IMR-90 (cell line): ENCODE data around the gene ATPAF2. TPM values are rescaled to one million over a fixed set of nuclear protein-coding genes. Genes with fewer than 3 reads are reported as not detected.

Experiments used
- ATAC-seq: fragments of 200-7000 bp; cut with Tn5 transposase; 2 replicates; pipeline ENCODE4 v1.9.1; 2020; ENCODE audit warnings: low read depth, mild to moderate bottlenecking, moderate library complexity
- BruUV-seq: library from RNA; stranded (reverse); fragments of 400-500 nt; replicated peaks from 2 replicates; lab custom pipeline; 2021; lab: Mats Ljungman, UMichigan
- CTCF ChIA-PET: fragments of 300-600 bp; formaldehyde crosslinking; extraction: SDS; loops from one replicate; lab custom pipeline; 2021; ENCODE audit warnings: antibody characterized with exemption; lab: Yijun Ruan, JAX
- POLR2A ChIA-PET: fragments of 300-600 bp; sonication (Branson Sonifier 250); formaldehyde crosslinking; loops from one replicate; lab custom pipeline; 2022; ENCODE audit warnings: antibody characterized with exemption; ENCODE audit not compliant: unreplicated experiment; lab: Charles Lee
- DNase-seq: peaks from one replicate; pipeline ENCODE4 v3.0.0; 2013
- H2AFZ ChIP-seq: replicated peaks from 2 replicates; pipeline ENCODE3; 2013; ENCODE audit warnings: low read length, mild to moderate bottlenecking; ENCODE audit not compliant: poor library complexity
- H2AK5ac ChIP-seq: 2 replicates; pipeline ENCODE4 v1.6.1; 2013; ENCODE audit warnings: low read depth, low read length, inconsistent platforms
- H2AK9ac ChIP-seq: replicated peaks from 2 replicates; pipeline ENCODE3; 2013; ENCODE audit warnings: mild to moderate bottlenecking, low read depth, low read length, moderate library complexity; ENCODE audit not compliant: poor library complexity
- H2BK120ac ChIP-seq: 2 replicates; pipeline ENCODE4 v1.6.1; 2013; ENCODE audit warnings: low read depth, low read length, inconsistent platforms
- H2BK15ac ChIP-seq: 3 replicates; pipeline ENCODE4 v1.6.1; 2013; ENCODE audit warnings: low read depth, low read length, inconsistent platforms
- H2BK20ac ChIP-seq: 2 replicates; pipeline ENCODE4 v1.6.1; 2013; ENCODE audit warnings: low read depth, mild to moderate bottlenecking, inconsistent platforms, low read length, moderate library complexity
- H2BK5ac ChIP-seq: 2 replicates; pipeline ENCODE4 v1.6.1; 2013; ENCODE audit warnings: mild to moderate bottlenecking, low read depth, low read length, inconsistent platforms; ENCODE audit not compliant: poor library complexity, severe bottlenecking
- H3K14ac ChIP-seq: replicated peaks from 2 replicates; pipeline ENCODE4 v1.6.1; 2013; ENCODE audit warnings: low read depth, low read length, inconsistent platforms
- H3K18ac ChIP-seq: 2 replicates; pipeline ENCODE4 v1.6.1; 2013; ENCODE audit warnings: low read depth, low read length, control low read depth
- H3K23ac ChIP-seq: 2 replicates; pipeline ENCODE4 v1.6.1; 2013; ENCODE audit warnings: low read depth, low read length, inconsistent platforms
- H3K27ac ChIP-seq: 2 replicates; pipeline ENCODE4 v1.5.1; 2013; ENCODE audit warnings: mild to moderate bottlenecking, control low read depth, low read length; ENCODE audit not compliant: insufficient read depth
- H3K27me3 ChIP-seq: 2 replicates; pipeline ENCODE4 v1.6.1; 2013; ENCODE audit warnings: low read length; ENCODE audit not compliant: control insufficient read depth, insufficient read depth
- H3K36me3 ChIP-seq: 2 replicates; pipeline ENCODE4 v1.6.1; 2013; ENCODE audit warnings: low read length, mixed read lengths; ENCODE audit not compliant: control insufficient read depth, insufficient read depth
- H3K4ac ChIP-seq: 2 replicates; pipeline ENCODE4 v1.6.1; 2013; ENCODE audit warnings: low read depth, low read length, inconsistent platforms
- H3K4me1 ChIP-seq: 2 replicates; pipeline ENCODE4 v1.6.1; 2013; ENCODE audit warnings: low read length, mixed read lengths; ENCODE audit not compliant: control insufficient read depth, insufficient read depth
- H3K4me2 ChIP-seq: 2 replicates; pipeline ENCODE4 v1.6.1; 2013; ENCODE audit warnings: low read depth, mild to moderate bottlenecking, control low read depth, low read length, moderate library complexity
- H3K4me3 ChIP-seq: 2 replicates; pipeline ENCODE4 v1.5.1; 2013; ENCODE audit warnings: low read depth, mild to moderate bottlenecking, control low read depth, low read length, moderate library complexity; ENCODE audit not compliant: insufficient read depth
- H3K56ac ChIP-seq: 2 replicates; pipeline ENCODE4 v1.6.1; 2013; ENCODE audit warnings: low read length, inconsistent platforms; ENCODE audit not compliant: insufficient read depth; ENCODE audit errors: extremely low read depth
- H3K79me1 ChIP-seq, 2 experiments: 2 replicates each; pipeline ENCODE4 v1.6.1; 2013; ENCODE audit warnings: low read length in 2 of 2, inconsistent platforms in 1 of 2, low read depth in 1 of 2
- H3K9ac ChIP-seq: 2 replicates; pipeline ENCODE4 v1.6.1; 2013; ENCODE audit warnings: low read depth, low read length, control low read depth
- H3K9me1 ChIP-seq: 2 replicates; pipeline ENCODE4 v1.6.1; 2013; ENCODE audit warnings: low read length, inconsistent platforms; ENCODE audit not compliant: insufficient read depth
- H3K9me3 ChIP-seq: 2 replicates; pipeline ENCODE4 v1.6.1; 2013; ENCODE audit warnings: low read length; ENCODE audit not compliant: control insufficient read depth, insufficient read depth
- H4K20me1 ChIP-seq: 2 replicates; pipeline ENCODE4 v1.6.1; 2013; ENCODE audit warnings: low read length, inconsistent platforms; ENCODE audit not compliant: insufficient read depth
- H4K5ac ChIP-seq: 2 replicates; pipeline ENCODE4 v1.6.1; 2013; ENCODE audit warnings: mild to moderate bottlenecking, low read depth, low read length, control low read depth
- H4K8ac ChIP-seq, 2 experiments: 2 replicates each; pipeline ENCODE4 v1.6.1; 2013; ENCODE audit warnings: low read depth in 2 of 2, low read length in 2 of 2, control low read depth in 1 of 2, inconsistent platforms in 1 of 2
- H4K91ac ChIP-seq: 2 replicates; pipeline ENCODE4 v1.6.1; 2013; ENCODE audit warnings: low read depth, low read length, inconsistent platforms; ENCODE audit not compliant: insufficient read depth
- BHLHE40 ChIP-seq: fragments of 150-350 bp; IDR thresholded peaks from 2 replicates; pipeline ENCODE4 v1.6.1; 2016; ENCODE audit warnings: mild to moderate bottlenecking, low read depth, low read length
- CEBPB ChIP-seq: IDR thresholded peaks from 2 replicates; pipeline ENCODE4 v1.6.1; 2012; ENCODE audit warnings: low read depth, low read length, improper control_type of control experiment
- CHD1 ChIP-seq: IDR thresholded peaks from 2 replicates; pipeline ENCODE4 v1.6.1; 2012; ENCODE audit warnings: low read depth, low read length, improper control_type of control experiment
- ELK1 ChIP-seq: fragments of 150-350 bp; IDR thresholded peaks from 2 replicates; pipeline ENCODE4 v1.6.1; 2016; ENCODE audit warnings: low read depth, mild to moderate bottlenecking, low read length, moderate library complexity, borderline replicate concordance
- FOS ChIP-seq: fragments of 150-350 bp; IDR thresholded peaks from 2 replicates; pipeline ENCODE4 v1.6.1; 2016; ENCODE audit warnings: low read depth, low read length
- MAFK ChIP-seq: IDR thresholded peaks from 2 replicates; pipeline ENCODE4 v1.6.1; 2012; ENCODE audit warnings: low read depth, low read length, improper control_type of control experiment
- MAZ ChIP-seq: IDR thresholded peaks from 2 replicates; pipeline ENCODE4 v1.6.1; 2012; ENCODE audit warnings: low read depth, mild to moderate bottlenecking, low read length, improper control_type of control experiment, moderate library complexity, borderline replicate concordance
- MXI1 ChIP-seq: IDR thresholded peaks from 2 replicates; pipeline ENCODE4 v1.6.1; 2012; ENCODE audit warnings: low read depth, mild to moderate bottlenecking, low read length, moderate library complexity, borderline replicate concordance
- POLR2A ChIP-seq: IDR thresholded peaks from 2 replicates; pipeline ENCODE4 v1.6.1; 2012; ENCODE audit warnings: mild to moderate bottlenecking, low read depth, low read length
- RAD21 ChIP-seq: IDR thresholded peaks from 2 replicates; pipeline ENCODE4 v1.6.1; 2012; ENCODE audit warnings: low read length, improper control_type of control experiment
- RCOR1 ChIP-seq: IDR thresholded peaks from 2 replicates; pipeline ENCODE4 v1.6.1; 2012; ENCODE audit warnings: mild to moderate bottlenecking, low read length, improper control_type of control experiment; ENCODE audit not compliant: insufficient replicate concordance
- RFX5 ChIP-seq: IDR thresholded peaks from 2 replicates; pipeline ENCODE4 v1.8.0; 2012; ENCODE audit warnings: low read depth, mild to moderate bottlenecking, low read length, moderate library complexity
- SMC3 ChIP-seq: fragments of 150-350 bp; IDR thresholded peaks from 2 replicates; pipeline ENCODE4 v1.6.1; 2016; ENCODE audit warnings: low read depth, mild to moderate bottlenecking, antibody characterized with exemption, low read length, moderate library complexity
- USF2 ChIP-seq: fragments of 150-350 bp; IDR thresholded peaks from 2 replicates; pipeline ENCODE4 v1.6.1; 2017; ENCODE audit warnings: mild to moderate bottlenecking, antibody characterized with exemption, low read length, low read depth
- WGBS, 2 experiments: methylation state at CpG; one replicate each; pipeline versions ENCODE4 v1.1.5 to v1.1.7; 2013; ENCODE audit warnings: missing lambda C conversion rate in 2 of 2; ENCODE audit not compliant: insufficient read length in 1 of 2; ENCODE audit errors: extremely low coverage in 2 of 2; 5-methylcytosine and 5-hydroxymethylcytosine counted together
- dilution Hi-C: fragments of 300-500 bp; cut with HindIII; formaldehyde crosslinking; loops from one replicate; pipeline ENCODE4 v1.14.3; 2018; ENCODE audit warnings: low sequenced_read_pairs; ENCODE audit not compliant: unreplicated experiment
- in situ Hi-C: fragments of 300-500 bp; cut with MboI; formaldehyde crosslinking; loops from 3 replicates; pipeline ENCODE4 v1.14.3; 2019; ENCODE audit warnings: low sequenced_read_pairs, inconsistent platforms, mixed read lengths
- intact Hi-C: fragments of 100-400 bp; cut with micrococcal nuclease; formaldehyde crosslinking; loops from 2 replicates; pipeline ENCODE4 v1.10.0; 2022
- polyA plus RNA-seq, 3 experiments: library from polyadenylated mRNA; depleted of rRNA; stranded (reverse); fragments of >200 nt; gene quantifications; 2 replicates each; pipeline ENCODE4 v1.2.3, GENCODE V29; 2012; ENCODE audit warnings: low replicate concordance in 1 of 3
- total RNA-seq: library from RNA; depleted of rRNA; stranded (reverse); fragments of >200 nt; gene quantifications from 2 replicates; pipeline ENCODE4 v1.2.3, GENCODE V29; 2012

The ATPAF2 gene
- total and polyA plus RNA-seq, 2 of the 4 experiments (the other 2 are of a cell fraction) = 19.5 to 27.6 TPM

GRCh38 chr17:18014006-18014405, 25.0 kb downstream of the ATPAF2 start:
- ATAC-seq = no peak
- POLR2A ChIA-PET = no interaction called here
- no TSS peak for BruUV-seq

More at GRCh38 chr17:18014006-18014405, 25.0 kb downstream of the ATPAF2 start:
- H2BK5ac ChIP-seq = no peak overlapping the region
- no peak overlapping the region for H4K5ac ChIP-seq
- H2BK15ac ChIP-seq = no peak overlapping the region
- no peak overlapping the region for H3K23ac ChIP-seq
- H3K9ac ChIP-seq = no peak overlapping the region
- no peaks in the 10 kb centered on the region for H4K20me1 ChIP-seq
- peaks cover 0 to 6% of the 10 kb centered on the region in 2 experiments; a peak in 1 of 4 replicates for H3K79me1 ChIP-seq
- H3K27me3 ChIP-seq = no peaks in the 10 kb centered on the region
- no peak overlapping the region for H2BK20ac ChIP-seq
- H2BK120ac ChIP-seq = no peak overlapping the region
- H3K4ac ChIP-seq = no peak overlapping the region
- H3K56ac ChIP-seq = no peak overlapping the region
- dilution Hi-C loops = no loop called here
- H3K27ac ChIP-seq = no peak overlapping the region
- no peak overlapping the region for H3K14ac ChIP-seq
- H4K91ac ChIP-seq = no peak overlapping the region
- DNase-seq = no peak
- WGBS, 2 experiments = 80% methylated on average over 2 of the region's 6 CpGs; no CpG with 5 or more reads in 1 of the 2 experiments
- H3K9me1 ChIP-seq = peaks cover 2% of the 10 kb centered on the region; the same call in 1 of the 2 replicates
- H3K36me3 ChIP-seq = peaks cover 7% of the 10 kb centered on the region
- TF ChIP-seq RFX5 (no peak), RAD21 (no peak), MXI1 (no peak), POLR2A (no peak), USF2 (no peak), FOS (no peak), CEBPB (no peak), MAZ (no peak), MAFK (no peak), BHLHE40 (no peak), RCOR1 (no peak), SMC3 (no peak), ELK1 (no peak), CHD1 (no peak)
- H3K4me2 ChIP-seq = no peak overlapping the region
- no peak overlapping the region for H4K8ac ChIP-seq
- CTCF ChIA-PET = no interaction called here
- intact Hi-C loops = no loop called here
- no peak overlapping the region for H3K4me3 ChIP-seq
- no peak overlapping the region for H3K18ac ChIP-seq
- in situ Hi-C loops = no loop called here
- H2AK5ac ChIP-seq = no peak overlapping the region
- H2AFZ ChIP-seq = no peak overlapping the region
- peaks cover 2% of the 10 kb centered on the region; the same call in 1 of the 2 replicates for H3K9me3 ChIP-seq
- H2AK9ac ChIP-seq = no peak overlapping the region
- H3K4me1 ChIP-seq = no peaks in the 10 kb centered on the region; the same call in 1 of the 2 replicates
